Bronchial epithelial cell (primary cell): Measurements from ENCODE around the gene NTF3. TPM values are rescaled to one million over a fixed set of nuclear protein-coding genes. Genes with fewer than 3 reads are reported as not detected.

Experiments
- DNase-seq: peaks from one replicate; pipeline ENCODE4 v3.0.0-alpha.2; 2010; ENCODE audit warnings: low read depth
- FAIRE-seq: peaks from 2 replicates; lab custom pipeline; 2011; peaks lifted over from hg19 to GRCh38; lab: Jason Lieb, UNC
- H3K27me3 ChIP-seq: 2 replicates; pipeline ENCODE4 v1.5.1; 2011; ENCODE audit warnings: low read length; ENCODE audit not compliant: control insufficient read depth, insufficient read depth
- H3K36me3 ChIP-seq: 2 replicates; pipeline ENCODE4 v1.5.1; 2011; ENCODE audit warnings: low read length; ENCODE audit not compliant: control insufficient read depth, insufficient read depth
- H3K4me3 ChIP-seq: 2 replicates; pipeline ENCODE4 v1.5.1; 2011; ENCODE audit warnings: mild to moderate bottlenecking, low read depth, low read length, control low read depth
- CTCF ChIP-seq: IDR thresholded peaks from 2 replicates; pipeline ENCODE4 v1.5.1; 2011; ENCODE audit warnings: mild to moderate bottlenecking, moderate library complexity, low read length, control low read depth, inconsistent platforms; ENCODE audit not compliant: insufficient read depth, severe bottlenecking
- total RNA-seq: library from RNA; depleted of rRNA; stranded (reverse); fragments of >200 nt; gene quantifications from 2 replicates; pipeline ENCODE4 v1.2.1, GENCODE V29; 2014

Gene NTF3
- total RNA-seq, 1 donor from 2014 or later, result not detected

DNA sequence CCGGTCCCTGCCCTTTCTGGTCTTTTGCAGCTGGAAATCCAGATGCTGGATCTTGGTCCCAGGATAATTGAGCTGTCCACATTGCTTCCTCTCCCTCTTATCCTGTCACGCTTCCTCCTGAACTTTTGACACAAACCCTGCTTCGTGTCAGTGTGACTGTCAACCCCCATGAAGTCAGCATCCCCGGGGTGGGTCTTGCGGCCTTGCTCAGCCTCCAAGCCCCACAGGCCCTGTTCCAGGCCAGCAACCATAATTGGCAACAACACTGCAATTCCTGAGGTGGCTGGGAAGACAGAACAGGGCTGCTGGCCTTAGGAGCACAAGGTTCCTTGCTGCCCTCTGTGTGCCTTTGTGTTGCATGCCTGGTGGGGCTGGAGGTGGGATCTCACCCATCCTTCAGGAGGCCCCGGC, 74.9 kb downstream of the NTF3 start:
- H3K36me3 ChIP-seq, result no peaks in the 10 kb centered on the region
- DNase-seq, result no peak
- FAIRE-seq, result no peak
- H3K27me3 ChIP-seq, result peaks cover 1% of the 10 kb centered on the region
- no peak for TF ChIP-seq CTCF
- H3K4me3 ChIP-seq, result no peak overlapping the region

GRCh38 chr12:5507401-5507935, 75.6 kb downstream of the NTF3 start:
- FAIRE-seq, result peak; percentile 58
- Histone ChIP-seq H3K27me3 (peaks cover 1% of the 10 kb centered on the region), H3K4me3 (no peak overlapping the region), H3K36me3 (no peaks in the 10 kb centered on the region)
- TF ChIP-seq CTCF, result no peak
- no peak for DNase-seq

DNA sequence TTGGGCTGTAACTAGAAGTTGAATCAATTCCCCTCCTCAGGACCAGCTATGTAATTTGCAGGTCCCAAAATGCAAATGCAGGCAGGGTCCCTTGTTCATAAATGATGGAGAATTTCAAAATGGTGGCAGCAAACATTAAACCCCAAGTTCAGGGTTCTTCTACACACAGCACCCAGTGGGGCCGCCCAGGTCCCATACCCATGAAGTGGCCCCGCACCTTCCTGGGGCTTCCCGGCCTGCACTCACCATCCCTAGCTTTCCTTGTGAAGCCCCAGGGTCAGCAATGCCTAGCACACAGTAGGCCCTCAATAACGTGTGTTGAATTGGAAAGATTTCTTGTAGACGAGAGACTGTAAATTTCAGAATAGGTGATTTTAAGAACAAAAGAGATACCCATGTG, 76.0 kb downstream of the NTF3 start:
- TF ChIP-seq CTCF, result no peak
- no peak overlapping the region for H3K4me3 ChIP-seq
- no peaks in the 10 kb centered on the region for H3K36me3 ChIP-seq
- H3K27me3 ChIP-seq, result peaks cover 1% of the 10 kb centered on the region
- DNase-seq, result no peak
- FAIRE-seq, result no peak

- FAIRE-seq, result no peak
- TF ChIP-seq CTCF, result no peak
- no peak overlapping the region for H3K4me3 ChIP-seq
- DNase-seq, result no peak
- no peaks in the 10 kb centered on the region for H3K36me3 ChIP-seq
- H3K27me3 ChIP-seq, result peaks cover 1% of the 10 kb centered on the region
Observed at GRCh38 chr12:5509102-5509501, 77.2 kb downstream of the NTF3 start.

GRCh38 chr12:5509557-5509956, 77.6 kb downstream of the NTF3 start:
- TF ChIP-seq CTCF, result no peak
- Histone ChIP-seq H3K4me3 (no peak overlapping the region), H3K36me3 (no peaks in the 10 kb centered on the region), H3K27me3 (peaks cover 1% of the 10 kb centered on the region)
- DNase-seq (no peak), FAIRE-seq (no peak)

- H3K36me3 ChIP-seq, result no peaks in the 10 kb centered on the region
- no peak for FAIRE-seq
- no peak for DNase-seq
- TF ChIP-seq CTCF, result no peak
- peaks cover 1% of the 10 kb centered on the region for H3K27me3 ChIP-seq
- no peak overlapping the region for H3K4me3 ChIP-seq
Observed at GRCh38 chr12:5510251-5510805, 78.4 kb downstream of the NTF3 start.
